ENCODE measurements around the gene MYNN.

Gene MYNN

GRCh38 chr3:169780742-169781141 is 7.5 kb downstream of the MYNN start:
- no peak for DNase-seq

GRCh38 chr3:169781209-169781855 is 8.1 kb downstream of the MYNN start:
- DNase-seq = no peak

GRCh38 chr3:169787120-169787519 is 13.9 kb downstream of the MYNN start:
- no peak for DNase-seq

GRCh38 chr3:169787791-169788190 is 14.6 kb downstream of the MYNN start:
- DNase-seq = no peak

GRCh38 chr3:169790219-169790618 is 17.0 kb downstream of the MYNN start:
- DNase-seq = no peak

- DNase-seq = no peak
Measured at GRCh38 chr3:169790687-169791429, 17.7 kb downstream of the MYNN start.

GRCh38 chr3:169792359-169792758 is 19.2 kb downstream of the MYNN start:
- DNase-seq = no peak

- DNase-seq = no peak
Measured at GRCh38 chr3:169804681-169805080, 31.5 kb downstream of the MYNN start.

GRCh38 chr3:169809230-169809795 is 36.1 kb downstream of the MYNN start:
- DNase-seq = no peak

GRCh38 chr3:169811631-169812331 is 38.6 kb downstream of the MYNN start:
- peak; percentile 40 for DNase-seq

GRCh38 chr3:169812332-169813235 is 39.4 kb downstream of the MYNN start, which contains the start of the genes LRRC34 and LRRIQ4:
Gene LRRC34 (minus strand): TSS chr3:169812904. CDS start chr3:169812548, 356 bp downstream.
Gene LRRIQ4 (plus strand): TSS chr3:169812870. CDS start chr3:169821922, 9,052 bp downstream.
- peak; percentile 84 for DNase-seq

GRCh38 chr3:169813278-169813677 is 40.1 kb downstream of the MYNN start:
- no peak for DNase-seq

GRCh38 chr3:169813757-169814517 is 40.7 kb downstream of the MYNN start:
- peak; percentile 41 for DNase-seq

GRCh38 chr3:169815590-169816150 is 42.5 kb downstream of the MYNN start:
- DNase-seq = no peak

GRCh38 chr3:169818316-169818715 is 45.1 kb downstream of the MYNN start:
- DNase-seq = no peak

GRCh38 chr3:169822091-169822490 is 48.9 kb downstream of the MYNN start:
- no peak for DNase-seq

GRCh38 chr3:169822540-169822939 is 49.3 kb downstream of the MYNN start:
- DNase-seq = no peak

GRCh38 chr3:169822983-169823382 is 49.8 kb downstream of the MYNN start:
- DNase-seq = no peak

- DNase-seq = no peak
Measured at GRCh38 chr3:169825316-169825715, 52.1 kb downstream of the MYNN start.

GRCh38 chr3:169827712-169828111 is 54.5 kb downstream of the MYNN start:
- no peak for DNase-seq

- no peak for DNase-seq
Measured at GRCh38 chr3:169835533-169835932, 62.3 kb downstream of the MYNN start.

Data from NCI-H2171 treated with DMSO at 0.1 percent for 48 hours (cell line).